Small intestine (tissue), 7 donors: ENCODE data around the gene DHRSX. TPM values are rescaled to one million over a fixed set of nuclear protein-coding genes. Genes with fewer than 3 reads are reported as not detected.
"Not testable (repeated sequence)": the region's sequence is repeated elsewhere in the genome, so short reads cannot be mapped to it uniquely, and the experiment has no call there.

Experiments
- DNase-seq, 2 donors: peaks; one replicate each; pipeline versions ENCODE4 v3.0.0 to v3.0.0-alpha.2; 2013
- FAIRE-seq: peaks from 2 replicates; lab custom pipeline; 2012; peaks lifted over from hg19 to GRCh38; lab: Jason Lieb, UNC
- H3K27ac ChIP-seq, 3 donors: one replicate each; pipeline ENCODE4 v1.5.1; 2013; ENCODE audit warnings: low read length in 2 of 3, mild to moderate bottlenecking in 2 of 3, control low read depth in 1 of 3, inconsistent platforms in 1 of 3, low read depth in 1 of 3, moderate library complexity in 1 of 3
- H3K27me3 ChIP-seq, 3 donors: one replicate each; pipeline ENCODE4 v1.6.1; 2013; ENCODE audit warnings: low read length in 3 of 3, inconsistent platforms in 1 of 3; ENCODE audit not compliant: control insufficient read depth in 3 of 3, insufficient read depth in 3 of 3
- H3K36me3 ChIP-seq, 3 donors: one replicate each; pipeline ENCODE4 v1.6.1; 2013; ENCODE audit warnings: low read length in 3 of 3, inconsistent platforms in 1 of 3, low read depth in 1 of 3, mild to moderate bottlenecking in 1 of 3, moderate library complexity in 1 of 3; ENCODE audit not compliant: control insufficient read depth in 3 of 3, insufficient read depth in 2 of 3
- H3K4me1 ChIP-seq, 3 donors: one replicate each; pipeline ENCODE4 v1.6.1; 2013; ENCODE audit warnings: low read length in 2 of 3, inconsistent platforms in 1 of 3, low read depth in 1 of 3, mild to moderate bottlenecking in 1 of 3, moderate library complexity in 1 of 3; ENCODE audit not compliant: control insufficient read depth in 3 of 3, insufficient read depth in 2 of 3
- H3K4me3 ChIP-seq, 3 donors: one replicate each; pipeline ENCODE4 v1.5.1; 2013; ENCODE audit warnings: low read length in 3 of 3, control low read depth in 1 of 3, inconsistent platforms in 1 of 3, low read depth in 1 of 3, mild to moderate bottlenecking in 1 of 3, moderate library complexity in 1 of 3
- H3K9me3 ChIP-seq, 2 donors: one replicate each; pipeline ENCODE4 v1.6.1; 2013; ENCODE audit warnings: low read depth in 1 of 2, low read length in 1 of 2; ENCODE audit not compliant: control insufficient read depth in 2 of 2, insufficient read depth in 1 of 2
- WGBS, 3 donors: extraction: QIAGEN DNeasy Blood & Tissue Kit; methylation state at CpG; one replicate each; pipeline ENCODE4 v1.1.7; 2013; 5-methylcytosine and 5-hydroxymethylcytosine counted together
- polyA plus RNA-seq, 4 donors: library from polyadenylated mRNA; stranded (reverse) in 3 of 4; unstranded in 1 of 4; fragments of 200-250 nt in 3 of 4; fragments of 120-200 nt in 1 of 4; gene quantifications; one replicate each; pipeline versions ENCODE4 v1.2.1 to v1.2.3, GENCODE V29; 2013
- donor health status: healthy with polysubstance abuse.
- donor health status: control.
- donor health status: control.
- donor health status: Bipolar disorder and iron deficiency.
- donor health status: healthy.

DHRSX gene
- polyA plus RNA-seq, 4 donors, result 7.2 to 25.2 (median 12.1) TPM

- H3K36me3 ChIP-seq, H3K27me3 ChIP-seq, H3K9me3 ChIP-seq, FAIRE-seq, H3K4me3 ChIP-seq, H3K4me1 ChIP-seq: not testable (repeated sequence)
- WGBS, 3 donors, result 13 to 68% (median 42%) methylated on average over 8 of the region's 8 CpGs
- peak overlapping the region in 2 of 3 donors; percentile 15 to 42 for H3K27ac ChIP-seq
- peak; percentile 66 to 78 for DNase-seq
Observed at GRCh38 chrX:2456091-2456490, 44.7 kb downstream of the DHRSX start.

GRCh38 chrX:2454620-2455019 lies 46.2 kb downstream of the DHRSX start:
- not testable (repeated sequence) for DNase-seq

GRCh38 chrX:2452799-2453198 lies 48.0 kb downstream of the DHRSX start:
- FAIRE-seq, result no peak
- Histone ChIP-seq H3K9me3 (no peaks in the 10 kb centered on the region), H3K27ac (no peak overlapping the region), H3K36me3 (peaks cover 0 to 4% (median 0%) of the 10 kb centered on the region in 3 donors), H3K27me3 (no peaks in the 10 kb centered on the region), H3K4me3 (no peak overlapping the region), H3K4me1 (no peaks in the 10 kb centered on the region)
- 94 to 96% (median 95%) methylated on average over 4 of the region's 4 CpGs for WGBS, 3 donors
- no peak for DNase-seq

More at GRCh38 chrX:2454620-2455019, 46.2 kb downstream of the DHRSX start:
- H3K9me3 ChIP-seq, H3K36me3 ChIP-seq, H3K4me3 ChIP-seq, H3K27me3 ChIP-seq, FAIRE-seq, H3K4me1 ChIP-seq, H3K27ac ChIP-seq: not testable (repeated sequence)
- 89 to 94% (median 92%) methylated on average over 9 of the region's 9 CpGs for WGBS, 3 donors

- WGBS, 3 donors, result 95 to 98% (median 96%) methylated on average over 22 of the region's 22 CpGs
- no peaks in the 10 kb centered on the region for H3K4me1 ChIP-seq
- FAIRE-seq (no peak), DNase-seq (no peak)
- no peak overlapping the region for H3K27ac ChIP-seq
- H3K36me3 ChIP-seq, result peaks cover 0 to 3% (median 0%) of the 10 kb centered on the region in 3 donors
- H3K9me3 ChIP-seq, result no peaks in the 10 kb centered on the region
- H3K4me3 ChIP-seq, result no peak overlapping the region
- no peaks in the 10 kb centered on the region for H3K27me3 ChIP-seq
Observed at GRCh38 chrX:2452317-2452784, 48.4 kb downstream of the DHRSX start.

- Histone ChIP-seq H3K27ac (no peak overlapping the region), H3K4me1 (no peaks in the 10 kb centered on the region), H3K27me3 (no peaks in the 10 kb centered on the region), H3K36me3 (peaks cover 0 to 3% (median 0%) of the 10 kb centered on the region in 3 donors), H3K9me3 (peaks cover 0 to 3% of the 10 kb centered on the region in 2 donors), H3K4me3 (no peak overlapping the region)
- FAIRE-seq (no peak), DNase-seq (no peak)
- 72 to 76% (median 74%) methylated on average over 25 of the region's 25 CpGs for WGBS, 3 donors
Observed at GRCh38 chrX:2451501-2452316, 49.1 kb downstream of the DHRSX start.

GRCh38 chrX:2450681-2451080 lies 50.1 kb downstream of the DHRSX start:
- peaks cover 0 to 4% of the 10 kb centered on the region in 2 donors for H3K9me3 ChIP-seq
- H3K4me1 ChIP-seq, result no peaks in the 10 kb centered on the region
- H3K4me3 ChIP-seq, result no peak overlapping the region
- FAIRE-seq (no peak), DNase-seq (no peak)
- no peak overlapping the region for H3K27ac ChIP-seq
- H3K36me3 ChIP-seq, result peaks cover 0 to 7% (median 0%) of the 10 kb centered on the region in 3 donors
- WGBS, 3 donors, result 72 to 83% (median 79%) methylated on average over 5 of the region's 5 CpGs
- no peaks in the 10 kb centered on the region for H3K27me3 ChIP-seq

- no peak for FAIRE-seq
- Histone ChIP-seq H3K36me3 (peaks cover 0 to 7% (median 0%) of the 10 kb centered on the region in 3 donors), H3K9me3 (peaks cover 0 to 4% of the 10 kb centered on the region in 2 donors), H3K4me1 (no peaks in the 10 kb centered on the region), H3K27ac (no peak overlapping the region), H3K4me3 (no peak overlapping the region), H3K27me3 (no peaks in the 10 kb centered on the region)
- no peak for DNase-seq
- 86 to 95% (median 94%) methylated on average over 13 of the region's 13 CpGs for WGBS, 3 donors
Observed at GRCh38 chrX:2449135-2449886, 51.5 kb downstream of the DHRSX start.

- no peaks in the 10 kb centered on the region for H3K4me1 ChIP-seq
- WGBS, 3 donors, result 96 to 100% (median 96%) methylated on average over 1 to 2 of the region's 2 CpGs
- H3K27ac ChIP-seq, result no peak overlapping the region
- no peaks in the 10 kb centered on the region for H3K27me3 ChIP-seq
- no peak overlapping the region for H3K4me3 ChIP-seq
- FAIRE-seq, result no peak
- H3K9me3 ChIP-seq, result peaks cover 0 to 4% of the 10 kb centered on the region in 2 donors
- no peak for DNase-seq
- H3K36me3 ChIP-seq, result peaks cover 0 to 5% (median 0%) of the 10 kb centered on the region in 3 donors
Observed at GRCh38 chrX:2447484-2447883, 53.3 kb downstream of the DHRSX start.
